ENCODE measurements around the gene LPAR2.

GRCh38 chr19:19644054-19644388 lies 16.0 kb upstream of the LPAR2 start:
- TF ChIP-seq POLR2AphosphoS5 (IDR thresholded peaks at IDR 0.05; ENCODE audit: insufficient read depth, low read depth, low read length) (no peak), CTCF (IDR thresholded peaks at IDR 0.05; ENCODE audit: extremely low read depth in 1 of 2, insufficient read depth in 1 of 2, low read depth in 1 of 2, low read length in 2 of 2) (no peak), EZH2 (IDR thresholded peaks at IDR 0.05; ENCODE audit: borderline replicate concordance, low read depth, low read length, severe bottlenecking) (no peak), MAX (IDR thresholded peaks at IDR 0.05; ENCODE audit: insufficient read depth, insufficient read length) (no peak), POLR2A (IDR thresholded peaks at IDR 0.05; ENCODE audit: low read depth, low read length) (no peak)

Measured in endothelial cell of umbilical vein (primary cell).